Upper lobe of right lung (tissue), 1 donor: ENCODE data around the gene UAP1L1. TPM values are rescaled to one million over a fixed set of nuclear protein-coding genes. Genes with fewer than 3 reads are reported as not detected.

Experiments used
- ATAC-seq: fragments of 200-7000 bp; cut with Tn5 transposase; one replicate; pipeline ENCODE4 v1.9.1; 2020; ENCODE audit warnings: mild to moderate bottlenecking, moderate library complexity
- DNase-seq: peaks from one replicate; pipeline ENCODE4 v3.0.0-alpha.2; 2020
- H3K27ac ChIP-seq: fragments of 200-600 bp; one replicate; pipeline ENCODE4 v1.8.0; 2022
- H3K27me3 ChIP-seq: fragments of 200-600 bp; one replicate; pipeline ENCODE4 v1.8.0; 2022; ENCODE audit warnings: mild to moderate bottlenecking
- H3K36me3 ChIP-seq: fragments of 200-600 bp; one replicate; pipeline ENCODE4 v1.8.0; 2022
- H3K4me1 ChIP-seq: fragments of 200-600 bp; one replicate; pipeline ENCODE4 v1.8.0; 2022
- H3K4me3 ChIP-seq: fragments of 200-600 bp; one replicate; pipeline ENCODE4 v1.8.0; 2022; ENCODE audit warnings: mild to moderate bottlenecking
- H3K9me3 ChIP-seq: fragments of 200-600 bp; one replicate; pipeline ENCODE4 v1.8.0; 2022
- CTCF ChIP-seq: fragments of 200-600 bp; IDR thresholded peaks from one replicate; pipeline ENCODE4 v1.8.0; 2022; ENCODE audit warnings: antibody characterized with exemption
- intact Hi-C: fragments of 100-400 bp; cut with DNase I; formaldehyde crosslinking; loops from one replicate; pipeline ENCODE4 v1.11.0; 2022
- total RNA-seq: library from RNA; stranded (reverse); fragmentation: NEBNext Ultra II Directional; extraction: Animal tissue kit (Norgen Biotek cat#: 25700); gene quantifications from one replicate; pipeline ENCODE4 v1.2.1, GENCODE V29; 2021
- donor health status: DM: no; HTN: yes; CAD: no; lungs with severe emphysema.

The UAP1L1 gene
- total RNA-seq, 1 donor from 2014 or later: 30.7 TPM

GRCh38 chr9:137034709-137035506, 42.4 kb upstream of the UAP1L1 start:
- DNase-seq: peak; percentile 91
- Histone ChIP-seq H3K4me1 (peaks cover 20% of the 10 kb centered on the region), H3K27me3 (no peaks in the 10 kb centered on the region), H3K9me3 (no peaks in the 10 kb centered on the region), H3K36me3 (no peaks in the 10 kb centered on the region), H3K4me3 (no peak overlapping the region), H3K27ac (no peak overlapping the region)
- TF ChIP-seq CTCF: peak; percentile 90
- peak; percentile 82 for ATAC-seq
- intact Hi-C loops: loop anchor here (5.0 to 10.0 kb wide), 2 partner anchors 90 to 248 kb away; partner anchors contain the start of genes C8G and FBXW5

GRCh38 chr9:137035507-137035834, 41.8 kb upstream of the UAP1L1 start:
- intact Hi-C loops: loop anchor here (10.0 kb wide), 1 partner anchor 91 kb away; the partner anchor contains the start of genes C8G and FBXW5
- Histone ChIP-seq H3K27me3 (no peaks in the 10 kb centered on the region), H3K9me3 (no peaks in the 10 kb centered on the region), H3K4me1 (peaks cover 19% of the 10 kb centered on the region), H3K36me3 (no peaks in the 10 kb centered on the region), H3K27ac (no peak overlapping the region), H3K4me3 (no peak overlapping the region)
- ATAC-seq (no peak), DNase-seq (no peak)
- TF ChIP-seq CTCF: no peak

- no peak overlapping the region for H3K27ac ChIP-seq
- H3K9me3 ChIP-seq: no peaks in the 10 kb centered on the region
- peaks cover 15% of the 10 kb centered on the region for H3K4me1 ChIP-seq
- intact Hi-C loops: loop anchor here (10.0 kb wide), 1 partner anchor 91 kb away; the partner anchor contains the start of genes C8G and FBXW5
- ATAC-seq (no peak), DNase-seq (no peak)
- TF ChIP-seq CTCF: no peak
- no peaks in the 10 kb centered on the region for H3K27me3 ChIP-seq
- no peaks in the 10 kb centered on the region for H3K36me3 ChIP-seq
- H3K4me3 ChIP-seq: no peak overlapping the region
Observed at GRCh38 chr9:137035937-137036336, 41.4 kb upstream of the UAP1L1 start.

GRCh38 chr9:137037035-137037434, 40.3 kb upstream of the UAP1L1 start:
- intact Hi-C loops: loop anchor here (10.0 kb wide), 1 partner anchor 92 kb away; the partner anchor contains the start of genes C8G and FBXW5
- Histone ChIP-seq H3K4me3 (no peak overlapping the region), H3K4me1 (peaks cover 10% of the 10 kb centered on the region)

GRCh38 chr9:137037483-137037882, 39.8 kb upstream of the UAP1L1 start:
- no peak for ATAC-seq
- TF ChIP-seq CTCF: no peak
- Histone ChIP-seq H3K4me1 (peaks cover 10% of the 10 kb centered on the region), H3K9me3 (no peaks in the 10 kb centered on the region), H3K4me3 (no peak overlapping the region), H3K27me3 (no peaks in the 10 kb centered on the region), H3K27ac (no peak overlapping the region), H3K36me3 (no peaks in the 10 kb centered on the region)
- intact Hi-C loops: loop anchor here (10.0 kb wide), 1 partner anchor 93 kb away; the partner anchor contains the start of genes C8G and FBXW5
- no peak for DNase-seq

More at GRCh38 chr9:137037035-137037434, 40.3 kb upstream of the UAP1L1 start:
- DNase-seq (no peak), ATAC-seq (no peak)
- Histone ChIP-seq H3K27me3 (no peaks in the 10 kb centered on the region), H3K9me3 (no peaks in the 10 kb centered on the region), H3K36me3 (no peaks in the 10 kb centered on the region), H3K27ac (no peak overlapping the region)
- TF ChIP-seq CTCF: no peak
